HFFc6 (cell line): ENCODE results near the gene NELFA. TPM values are rescaled to one million over a fixed set of nuclear protein-coding genes. Genes with fewer than 3 reads are reported as not detected.
A peak's percentile ranks its signal among the peaks of the same experiment; 100 is the strongest.

ENCODE experiments used
- DNase-seq: peaks from one replicate; pipeline ENCODE4 v3.0.0-alpha.2; 2018
- H3K27ac Mint-ChIP-seq: 2 replicates; pipeline ENCODE4 v1.8.0; 2020; ENCODE audit warnings: mild to moderate bottlenecking, mixed read lengths
- H3K27me3 Mint-ChIP-seq: 2 replicates; pipeline ENCODE4 v1.8.0; 2021; ENCODE audit warnings: mild to moderate bottlenecking, moderate library complexity, mixed read lengths; ENCODE audit not compliant: insufficient read depth
- H3K36me3 Mint-ChIP-seq: 2 replicates; pipeline ENCODE4 v1.8.0; 2021; ENCODE audit warnings: low read depth, mixed read lengths
- H3K4me1 Mint-ChIP-seq: 2 replicates; pipeline ENCODE4 v1.8.0; 2020; ENCODE audit warnings: low read depth, mixed read lengths
- H3K4me3 Mint-ChIP-seq: 2 replicates; pipeline ENCODE4 v1.8.0; 2020; ENCODE audit warnings: mild to moderate bottlenecking, moderate library complexity, mixed read lengths
- H3K9me3 Mint-ChIP-seq: 2 replicates; pipeline ENCODE4 v1.8.0; 2020; ENCODE audit warnings: mild to moderate bottlenecking, mixed read lengths
- CTCF ChIP-seq: fragments of 200-600 bp; sonication (generic); IDR thresholded peaks from 2 replicates; pipeline ENCODE4 v1.5.0; 2021; ENCODE audit warnings: antibody characterized with exemption, mild to moderate bottlenecking
- total RNA-seq, 6 experiments: library from RNA; stranded (reverse); fragmentation: NEBNext Ultra II Directional; extraction: Animal tissue kit (Norgen Biotek cat#: 25700); gene quantifications; 2 replicates in 1 of 6; 3 replicates in 5 of 6; pipeline ENCODE4 v1.2.3, GENCODE V29; 2021

NELFA gene
- total RNA-seq, 6 experiments from 2014 or later = 19.2 to 21.2 (median 20.2) TPM

DNA sequence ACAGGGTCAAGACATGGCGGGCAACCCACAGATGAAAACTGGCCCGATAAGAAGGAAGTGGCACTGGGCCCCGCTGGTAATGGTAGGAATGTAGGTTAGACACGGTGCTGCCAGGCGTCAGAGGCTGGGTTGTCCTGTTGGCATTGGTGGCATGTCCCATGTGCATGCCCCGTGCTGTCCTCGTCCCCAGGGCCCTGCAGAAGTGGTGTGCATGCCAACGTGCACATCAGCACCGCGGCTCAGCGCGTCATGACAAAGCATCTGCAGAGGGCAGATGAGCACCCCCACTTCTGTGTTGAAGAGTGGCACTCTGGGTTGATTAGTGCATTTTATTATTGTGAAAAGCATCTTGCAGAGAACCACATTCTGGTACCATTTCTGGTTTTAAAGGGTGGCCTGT lies 35.6 kb downstream of the NELFA start:
- no peak for DNase-seq
- Mint-ChIP-seq H3K4me1 (no peaks in the 10 kb centered on the region), H3K4me3 (no peak overlapping the region), H3K27me3 (peaks cover 7% of the 10 kb centered on the region), H3K27ac (no peak overlapping the region), H3K36me3 (peaks cover 28% of the 10 kb centered on the region), H3K9me3 (no peaks in the 10 kb centered on the region; the same call in 1 of the 2 replicates)
- TF ChIP-seq CTCF = no peak

GRCh38 chr4:1972414-1972813 lies 36.4 kb downstream of the NELFA start:
- Mint-ChIP-seq H3K9me3 (no peaks in the 10 kb centered on the region; the same call in 1 of the 2 replicates), H3K27me3 (peaks cover 7% of the 10 kb centered on the region), H3K4me1 (no peaks in the 10 kb centered on the region), H3K36me3 (peaks cover 23% of the 10 kb centered on the region), H3K27ac (no peak overlapping the region), H3K4me3 (no peak overlapping the region)
- TF ChIP-seq CTCF = no peak
- no peak for DNase-seq

- Mint-ChIP-seq H3K27me3 (peaks cover 7% of the 10 kb centered on the region), H3K27ac (no peak overlapping the region), H3K9me3 (no peaks in the 10 kb centered on the region; the same call in 1 of the 2 replicates), H3K4me1 (no peaks in the 10 kb centered on the region), H3K4me3 (no peak overlapping the region), H3K36me3 (peaks cover 23% of the 10 kb centered on the region)
- DNase-seq = no peak
- TF ChIP-seq CTCF = no peak
Observed at GRCh38 chr4:1971456-1972200, 37.1 kb downstream of the NELFA start.

- TF ChIP-seq CTCF = no peak
- peaks cover 7% of the 10 kb centered on the region for H3K27me3 Mint-ChIP-seq
- no peaks in the 10 kb centered on the region; the same call in 1 of the 2 replicates for H3K4me1 Mint-ChIP-seq
- H3K9me3 Mint-ChIP-seq = no peaks in the 10 kb centered on the region; the same call in 1 of the 2 replicates
- H3K4me3 Mint-ChIP-seq = no peak overlapping the region
- peaks cover 18% of the 10 kb centered on the region; the same call in 1 of the 2 replicates for H3K36me3 Mint-ChIP-seq
- H3K27ac Mint-ChIP-seq = no peak overlapping the region
- DNase-seq = no peak
Observed at GRCh38 chr4:1970926-1971325, 37.8 kb downstream of the NELFA start.

GRCh38 chr4:1969928-1970723 lies 38.6 kb downstream of the NELFA start:
- peaks cover 5% of the 10 kb centered on the region; the same call in 1 of the 2 replicates for H3K4me1 Mint-ChIP-seq
- peaks cover 7% of the 10 kb centered on the region for H3K27me3 Mint-ChIP-seq
- no peak overlapping the region for H3K4me3 Mint-ChIP-seq
- TF ChIP-seq CTCF = no peak
- peaks cover 23% of the 10 kb centered on the region for H3K36me3 Mint-ChIP-seq
- no peak for DNase-seq
- H3K27ac Mint-ChIP-seq = peak overlapping the region; percentile 22; the same call in 1 of the 2 replicates
- H3K9me3 Mint-ChIP-seq = no peaks in the 10 kb centered on the region
